Endothelial cell of umbilical vein (primary cell): Measurements from ENCODE around the gene FAM171A2. TPM values are rescaled to one million over a fixed set of nuclear protein-coding genes. Genes with fewer than 3 reads are reported as not detected.

Experiments
- BruUV-seq: library from RNA; stranded (reverse); fragments of 400-500 nt; replicated peaks from 2 replicates; lab custom pipeline; 2021; lab: Mats Ljungman, UMichigan
- CTCF ChIA-PET: fragments of 300-600, 350-600 bp; sonication (Branson Sonifier 250); formaldehyde crosslinking; loops from one replicate; lab custom pipeline; 2021; ENCODE audit warnings: antibody characterized with exemption, inconsistent platforms; lab: Charles Lee
- POLR2A ChIA-PET: fragments of 300-600, 350-600 bp; sonication (Branson Sonifier 250); formaldehyde crosslinking; loops from one replicate; lab custom pipeline; 2021; ENCODE audit warnings: antibody characterized with exemption, inconsistent platforms; lab: Charles Lee
- DNase-seq: peaks from one replicate; pipeline ENCODE4 v3.0.0-alpha.2; 2011; ENCODE audit warnings: low read depth, low spot score
- FAIRE-seq: peaks from 2 replicates; lab custom pipeline; 2011; peaks lifted over from hg19 to GRCh38; lab: Jason Lieb, UNC
- H2AFZ ChIP-seq: 2 replicates; pipeline ENCODE4 v1.6.0; 2012; ENCODE audit warnings: low read depth, low read length, control low read depth, inconsistent platforms
- H3K27ac ChIP-seq: 2 replicates; pipeline ENCODE4 v1.5.1; 2011; ENCODE audit warnings: low read depth, mild to moderate bottlenecking, control low read depth, low read length, moderate library complexity; ENCODE audit not compliant: insufficient read depth
- H3K27me3 ChIP-seq, 2 experiments: 2 replicates each; pipeline versions ENCODE4 v1.6.0 to v1.6.1; 2011; ENCODE audit warnings: low read length in 2 of 2, mixed read lengths in 1 of 2; ENCODE audit not compliant: control insufficient read depth in 2 of 2, insufficient read depth in 2 of 2
- H3K36me3 ChIP-seq, 2 experiments: 2 replicates in 1 of 2; 3 replicates in 1 of 2; pipeline ENCODE4 v1.5.1; 2011; ENCODE audit warnings: low read length in 2 of 2, mild to moderate bottlenecking in 1 of 2, moderate library complexity in 1 of 2; ENCODE audit not compliant: control insufficient read depth in 2 of 2, insufficient read depth in 2 of 2; ENCODE audit errors: extremely low read depth in 1 of 2
- H3K4me1 ChIP-seq: 3 replicates; pipeline ENCODE4 v1.5.1; 2011; ENCODE audit warnings: mild to moderate bottlenecking, low read length; ENCODE audit not compliant: control insufficient read depth, insufficient read depth; ENCODE audit errors: extremely low read depth
- H3K4me2 ChIP-seq: 2 replicates; pipeline ENCODE4 v1.6.1; 2011; ENCODE audit warnings: low read length, control low read depth, mixed read lengths; ENCODE audit not compliant: insufficient read depth
- H3K4me3 ChIP-seq, 3 experiments: fragments of 200-600 bp in 1 of 3; sonication (generic), shearing (Covaris generic) in 1 of 3; replicated peaks in 1 of 3; 2 replicates each; pipeline ENCODE4 v1.5.1; 2011 to 2016; ENCODE audit warnings: control low read depth in 3 of 3, low read length in 3 of 3, mild to moderate bottlenecking in 2 of 3, inconsistent platforms in 1 of 3, low read depth in 1 of 3, moderate library complexity in 1 of 3; ENCODE audit not compliant: insufficient read depth in 1 of 3
- H3K79me2 ChIP-seq: 2 replicates; pipeline ENCODE4 v1.6.0; 2012; ENCODE audit warnings: low read length, inconsistent platforms; ENCODE audit not compliant: control insufficient read depth, insufficient read depth
- H3K9ac ChIP-seq: replicated peaks from 2 replicates; pipeline ENCODE3; 2011; ENCODE audit warnings: low read length, control low read depth; ENCODE audit not compliant: insufficient read depth; ENCODE audit errors: extremely low read depth
- H3K9me1 ChIP-seq: replicated peaks from 3 replicates; pipeline ENCODE4 v1.6.0; 2011; ENCODE audit warnings: mild to moderate bottlenecking, low read length; ENCODE audit not compliant: control insufficient read depth, insufficient read depth; ENCODE audit errors: extremely low read depth
- H3K9me3 ChIP-seq: replicated peaks from 2 replicates; pipeline ENCODE4 v1.5.1; 2012; ENCODE audit warnings: low read length, inconsistent platforms; ENCODE audit not compliant: control insufficient read depth, insufficient read depth
- H4K20me1 ChIP-seq: replicated peaks from 2 replicates; pipeline ENCODE3; 2011; ENCODE audit warnings: mild to moderate bottlenecking, low read length; ENCODE audit not compliant: control insufficient read depth, insufficient read depth; ENCODE audit errors: extremely low read depth
- CTCF ChIP-seq, 2 donors: IDR thresholded peaks; 1 replicate in 1 of 2; 2 replicates in 1 of 2; pipeline ENCODE4 v1.5.1; 2011; ENCODE audit warnings: low read length in 2 of 2, mild to moderate bottlenecking in 2 of 2, moderate library complexity in 2 of 2, control low read depth in 1 of 2, inconsistent platforms in 1 of 2, low read depth in 1 of 2; ENCODE audit not compliant: insufficient read depth in 1 of 2; ENCODE audit errors: extremely low read depth in 1 of 2
- EZH2 ChIP-seq: IDR thresholded peaks from 2 replicates; pipeline ENCODE4 v1.6.1; 2012; ENCODE audit warnings: borderline replicate concordance, low read depth, mild to moderate bottlenecking, moderate library complexity, low read length, inconsistent platforms; ENCODE audit not compliant: severe bottlenecking
- FOS ChIP-seq: IDR thresholded peaks from 2 replicates; pipeline ENCODE4 v1.6.1; 2011; ENCODE audit warnings: mild to moderate bottlenecking, low read length, moderate library complexity, borderline replicate concordance; ENCODE audit not compliant: insufficient read depth
- GATA2 ChIP-seq: IDR thresholded peaks from 2 replicates; pipeline ENCODE4 v1.7.0; 2011; ENCODE audit warnings: low read depth, mild to moderate bottlenecking, moderate library complexity, mixed read lengths, low read length; ENCODE audit not compliant: insufficient read length, insufficient read depth
- JUN ChIP-seq: IDR thresholded peaks from 2 replicates; pipeline ENCODE4 v1.6.1; 2011; ENCODE audit warnings: borderline replicate concordance, low read depth; ENCODE audit not compliant: insufficient read length, insufficient read depth
- MYC ChIP-seq: IDR thresholded peaks from one replicate; pipeline ENCODE4 v1.6.1; 2011; ENCODE audit warnings: mild to moderate bottlenecking, low read depth, low read length
- POLR2A ChIP-seq: IDR thresholded peaks from 2 replicates; pipeline ENCODE4 v1.6.1; 2012; ENCODE audit warnings: low read depth, mild to moderate bottlenecking, control low read depth, low read length
- POLR2AphosphoS5 ChIP-seq: IDR thresholded peaks from 2 replicates; pipeline ENCODE4 v1.6.1; 2012; ENCODE audit warnings: low read depth, mild to moderate bottlenecking, control low read depth, low read length, moderate library complexity; ENCODE audit not compliant: insufficient read depth
- dilution Hi-C: fragments of 300-500 bp; cut with MboI; formaldehyde crosslinking; loops from one replicate; pipeline ENCODE4 v1.15.0; 2019; ENCODE audit warnings: low sequenced_read_pairs; ENCODE audit not compliant: extremely low pct_ligation_motif_present
- intact Hi-C: fragments of 100-400 bp; cut with micrococcal nuclease; formaldehyde crosslinking; loops from one replicate; pipeline ENCODE4 v1.10.0; 2022
- polyA plus RNA-seq, 4 experiments: library from polyadenylated mRNA; depleted of rRNA in 3 of 4; stranded (reverse) in 3 of 4; unstranded in 1 of 4; fragments of >200 nt; gene quantifications; 2 replicates each; pipeline versions ENCODE4 v1.2.1 to v1.2.3, GENCODE V29; 2011 to 2012; ENCODE audit warnings: missing spikeins in 1 of 4
- total RNA-seq: library from RNA; stranded (reverse); gene quantifications from 2 replicates; pipeline ENCODE4 v1.2.3, GENCODE V29; 2021
- TF ChIP-seq, protein P1 (sequence below): IDR thresholded peaks from 2 replicates; pipeline ENCODE4 v1.6.1; 2011; ENCODE audit not compliant: insufficient read depth, insufficient read length

The FAM171A2 gene
- total and polyA plus RNA-seq, 2 donors (not counting 3 experiments of a cell fraction or from before 2014, with no cell fraction given), result 11.3 to 13.4 TPM

DNA sequence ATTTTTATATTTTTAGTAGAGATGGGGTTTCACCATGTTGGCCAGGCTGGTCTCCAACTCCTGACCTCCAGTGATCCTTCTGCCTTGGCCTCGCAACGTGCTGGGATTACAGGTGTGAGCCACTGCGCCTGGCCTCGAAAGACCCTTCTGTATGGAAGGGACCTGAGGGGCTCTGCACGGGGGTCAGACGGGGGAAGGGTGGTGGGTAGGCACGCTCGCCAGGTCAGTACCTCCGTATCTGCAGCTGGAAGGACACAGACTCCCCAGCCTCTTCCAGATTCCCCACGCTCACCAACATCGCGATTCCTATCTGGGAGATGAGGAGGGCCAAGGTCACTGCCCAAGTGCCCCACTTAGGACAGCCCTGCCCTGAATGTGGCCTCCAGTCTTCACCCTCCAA, 13.1 kb upstream of the FAM171A2 start:
- TF ChIP-seq POLR2A, result no peak
- TF ChIP-seq CTCF (IDR thresholded peaks at IDR 0.05; ENCODE audit: extremely low read depth in 1 of 2, insufficient read depth in 1 of 2, low read depth in 1 of 2, low read length in 2 of 2), result no peak
- TF ChIP-seq, protein P1, sequence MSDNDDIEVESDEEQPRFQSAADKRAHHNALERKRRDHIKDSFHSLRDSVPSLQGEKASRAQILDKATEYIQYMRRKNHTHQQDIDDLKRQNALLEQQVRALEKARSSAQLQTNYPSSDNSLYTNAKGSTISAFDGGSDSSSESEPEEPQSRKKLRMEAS, result no peak
- no peak for TF ChIP-seq FOS
- TF ChIP-seq MYC, result no peak
- no peak for TF ChIP-seq JUN
- TF ChIP-seq GATA2, result no peak
- no peak for TF ChIP-seq POLR2AphosphoS5
- TF ChIP-seq EZH2, result no peak
- intact Hi-C loops (no loop called here), dilution Hi-C loops (no loop called here)
- H3K9me3 ChIP-seq, result no peaks in the 10 kb centered on the region
- H2AFZ ChIP-seq, result no peak overlapping the region
- H3K4me1 ChIP-seq, result no peaks in the 10 kb centered on the region
- DNase-seq, result no peak
- FAIRE-seq, result no peak
- POLR2A ChIA-PET, result no interaction called here
- H3K4me3 ChIP-seq, result no peak overlapping the region
- no peaks in the 10 kb centered on the region for H3K36me3 ChIP-seq
- no peaks in the 10 kb centered on the region for H3K79me2 ChIP-seq
- H3K9ac ChIP-seq, result no peak overlapping the region
- CTCF ChIA-PET, result interaction anchor here (1.1 to 2.9 kb wide), 8 partner anchors 9 to 147 kb away, joined by 4 to 16 read pairs (median 4); partner anchors contain the start of gene FAM171A2
- no peaks in the 10 kb centered on the region for H3K9me1 ChIP-seq
- H3K4me2 ChIP-seq, result no peak overlapping the region
- H3K27ac ChIP-seq, result no peak overlapping the region
- H3K27me3 ChIP-seq, result no peaks in the 10 kb centered on the region
- no TSS peak for BruUV-seq
- H4K20me1 ChIP-seq, result no peaks in the 10 kb centered on the region
